ENCODE results near the gene BRINP3.

DNA sequence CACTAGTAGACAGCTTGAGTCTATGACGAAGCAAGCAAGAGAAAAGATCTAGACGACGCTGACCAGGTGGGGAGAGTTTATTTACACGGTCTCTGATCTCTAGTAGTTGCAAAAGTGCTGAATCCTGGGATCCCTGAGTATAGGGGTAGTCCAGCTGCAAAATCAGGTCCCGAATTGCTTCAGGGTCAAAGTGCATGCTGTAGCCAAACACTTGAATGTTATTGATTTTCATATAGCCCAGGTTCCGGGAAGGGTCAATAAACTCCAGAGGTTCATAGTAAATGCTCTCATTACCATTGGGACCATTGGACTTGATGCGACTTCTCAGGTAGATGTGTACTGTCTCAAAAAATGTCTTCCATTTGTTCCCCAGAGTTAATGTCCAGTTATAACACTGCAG lies 379.6 kb downstream of the BRINP3 start:
- TF ChIP-seq NR3C1 (CRISPR knock-in tag; conservative IDR thresholded peaks at IDR 0.05; ENCODE audit: low read depth) (no peak), USF2 (CRISPR knock-in tag; IDR thresholded peaks at IDR 0.05) (no peak), EMX1 (CRISPR knock-in tag; IDR thresholded peaks at IDR 0.05) (no peak), GTF2I (CRISPR knock-in tag; conservative IDR thresholded peaks at IDR 0.05) (no peak), SP1 (CRISPR knock-in tag; conservative IDR thresholded peaks at IDR 0.05) (no peak), TCF7 (CRISPR knock-in tag; IDR thresholded peaks at IDR 0.05; ENCODE audit: low read depth) (no peak), ATF2 (CRISPR knock-in tag; IDR thresholded peaks at IDR 0.05; ENCODE audit: borderline replicate concordance, low read depth) (no peak)
- TF ChIP-seq, protein P1, sequence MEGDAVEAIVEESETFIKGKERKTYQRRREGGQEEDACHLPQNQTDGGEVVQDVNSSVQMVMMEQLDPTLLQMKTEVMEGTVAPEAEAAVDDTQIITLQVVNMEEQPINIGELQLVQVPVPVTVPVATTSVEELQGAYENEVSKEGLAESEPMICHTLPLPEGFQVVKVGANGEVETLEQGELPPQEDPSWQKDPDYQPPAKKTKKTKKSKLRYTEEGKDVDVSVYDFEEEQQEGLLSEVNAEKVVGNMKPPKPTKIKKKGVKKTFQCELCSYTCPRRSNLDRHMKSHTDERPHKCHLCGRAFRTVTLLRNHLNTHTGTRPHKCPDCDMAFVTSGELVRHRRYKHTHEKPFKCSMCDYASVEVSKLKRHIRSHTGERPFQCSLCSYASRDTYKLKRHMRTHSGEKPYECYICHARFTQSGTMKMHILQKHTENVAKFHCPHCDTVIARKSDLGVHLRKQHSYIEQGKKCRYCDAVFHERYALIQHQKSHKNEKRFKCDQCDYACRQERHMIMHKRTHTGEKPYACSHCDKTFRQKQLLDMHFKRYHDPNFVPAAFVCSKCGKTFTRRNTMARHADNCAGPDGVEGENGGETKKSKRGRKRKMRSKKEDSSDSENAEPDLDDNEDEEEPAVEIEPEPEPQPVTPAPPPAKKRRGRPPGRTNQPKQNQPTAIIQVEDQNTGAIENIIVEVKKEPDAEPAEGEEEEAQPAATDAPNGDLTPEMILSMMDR (IDR thresholded peaks at IDR 0.05) = no peak
- TF ChIP-seq, protein P2, sequence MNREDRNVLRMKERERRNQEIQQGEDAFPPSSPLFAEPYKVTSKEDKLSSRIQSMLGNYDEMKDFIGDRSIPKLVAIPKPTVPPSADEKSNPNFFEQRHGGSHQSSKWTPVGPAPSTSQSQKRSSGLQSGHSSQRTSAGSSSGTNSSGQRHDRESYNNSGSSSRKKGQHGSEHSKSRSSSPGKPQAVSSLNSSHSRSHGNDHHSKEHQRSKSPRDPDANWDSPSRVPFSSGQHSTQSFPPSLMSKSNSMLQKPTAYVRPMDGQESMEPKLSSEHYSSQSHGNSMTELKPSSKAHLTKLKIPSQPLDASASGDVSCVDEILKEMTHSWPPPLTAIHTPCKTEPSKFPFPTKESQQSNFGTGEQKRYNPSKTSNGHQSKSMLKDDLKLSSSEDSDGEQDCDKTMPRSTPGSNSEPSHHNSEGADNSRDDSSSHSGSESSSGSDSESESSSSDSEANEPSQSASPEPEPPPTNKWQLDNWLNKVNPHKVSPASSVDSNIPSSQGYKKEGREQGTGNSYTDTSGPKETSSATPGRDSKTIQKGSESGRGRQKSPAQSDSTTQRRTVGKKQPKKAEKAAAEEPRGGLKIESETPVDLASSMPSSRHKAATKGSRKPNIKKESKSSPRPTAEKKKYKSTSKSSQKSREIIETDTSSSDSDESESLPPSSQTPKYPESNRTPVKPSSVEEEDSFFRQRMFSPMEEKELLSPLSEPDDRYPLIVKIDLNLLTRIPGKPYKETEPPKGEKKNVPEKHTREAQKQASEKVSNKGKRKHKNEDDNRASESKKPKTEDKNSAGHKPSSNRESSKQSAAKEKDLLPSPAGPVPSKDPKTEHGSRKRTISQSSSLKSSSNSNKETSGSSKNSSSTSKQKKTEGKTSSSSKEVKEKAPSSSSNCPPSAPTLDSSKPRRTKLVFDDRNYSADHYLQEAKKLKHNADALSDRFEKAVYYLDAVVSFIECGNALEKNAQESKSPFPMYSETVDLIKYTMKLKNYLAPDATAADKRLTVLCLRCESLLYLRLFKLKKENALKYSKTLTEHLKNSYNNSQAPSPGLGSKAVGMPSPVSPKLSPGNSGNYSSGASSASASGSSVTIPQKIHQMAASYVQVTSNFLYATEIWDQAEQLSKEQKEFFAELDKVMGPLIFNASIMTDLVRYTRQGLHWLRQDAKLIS (CRISPR knock-in tag; IDR thresholded peaks at IDR 0.05; ENCODE audit: borderline replicate concordance) = no peak

All from WTC11 (cell line).